Measurements from ENCODE around the gene IGFBPL1. TPM values are rescaled to one million over a fixed set of nuclear protein-coding genes. Genes with fewer than 3 reads are reported as not detected.

IGFBPL1 gene
- total RNA-seq, 1 donor from 2014 or later: 0.35 TPM

- Histone ChIP-seq H3K36me3 (no peaks in the 10 kb centered on the region), H3K27ac (no peak overlapping the region), H3K4me1 (no peaks in the 10 kb centered on the region), H3K9me3 (no peaks in the 10 kb centered on the region), H3K27me3 (ENCODE audit: low read depth) (no peaks in the 10 kb centered on the region), H3K4me3 (no peak overlapping the region)
- ATAC-seq (no peak), DNase-seq (no peak)
- TF ChIP-seq CTCF (IDR thresholded peaks at IDR 0.05): no peak
- intact Hi-C loops (cut with DNase I): no loop called here
These were observed 66.7 kb downstream of the IGFBPL1 start for GRCh38 chr9:38357350-38358114.

- no peak for TF ChIP-seq CTCF (IDR thresholded peaks at IDR 0.05)
- intact Hi-C loops (cut with DNase I): no loop called here
- Histone ChIP-seq H3K36me3 (no peaks in the 10 kb centered on the region), H3K27ac (no peak overlapping the region), H3K4me1 (no peaks in the 10 kb centered on the region), H3K9me3 (no peaks in the 10 kb centered on the region), H3K4me3 (no peak overlapping the region), H3K27me3 (ENCODE audit: low read depth) (no peaks in the 10 kb centered on the region)
- ATAC-seq (no peak), DNase-seq (no peak)
These were observed 67.4 kb downstream of the IGFBPL1 start for GRCh38 chr9:38356851-38357250.

Other genes starting within 250 kb of the IGFBPL1 start
- 10.8 TPM for gene ALDH1B1, start 31.8 kb downstream of the IGFBPL1 start, total RNA-seq
- 4.3 TPM for gene ANKRD18A, start 196.1 kb upstream of the IGFBPL1 start, total RNA-seq